Renal cortical epithelial cell (primary cell): Measurements from ENCODE around the gene NFATC4. TPM values are rescaled to one million over a fixed set of nuclear protein-coding genes. Genes with fewer than 3 reads are reported as not detected.
"Not testable (repeated sequence)": the region's sequence is repeated elsewhere in the genome, so short reads cannot be mapped to it uniquely, and the experiment has no call there.

Experiments
- DNase-seq: peaks from one replicate; pipeline ENCODE4 v3.0.0-alpha.2; 2011; ENCODE audit warnings: low read depth
- total RNA-seq: library from RNA; depleted of rRNA; stranded (reverse); fragments of >200 nt; gene quantifications from 2 replicates; pipeline ENCODE4 v1.2.3, GENCODE V29; 2014

Gene NFATC4
- total RNA-seq, 1 donor from 2014 or later = 6.7 TPM

GRCh38 chr14:24387579-24387978 lies 19.6 kb downstream of the NFATC4 start:
- DNase-seq = not testable (repeated sequence)

GRCh38 chr14:24388474-24389179 lies 20.6 kb downstream of the NFATC4 start:
- DNase-seq = no peak

GRCh38 chr14:24389226-24389848 lies 21.4 kb downstream of the NFATC4 start:
- DNase-seq = no peak

- DNase-seq = peak; percentile 63
Measured at GRCh38 chr14:24390701-24391468, 22.9 kb downstream of the NFATC4 start.

GRCh38 chr14:24392325-24393091 lies 24.5 kb downstream of the NFATC4 start:
- peak; percentile 49 for DNase-seq

GRCh38 chr14:24394275-24394674 lies 26.3 kb downstream of the NFATC4 start:
- no peak for DNase-seq

- DNase-seq = no peak
Measured at GRCh38 chr14:24395609-24396582, 27.9 kb downstream of the NFATC4 start.

- DNase-seq = no peak
Measured at GRCh38 chr14:24397639-24398292, 29.8 kb downstream of the NFATC4 start.

- DNase-seq = no peak
Measured at GRCh38 chr14:24398293-24398652, 30.3 kb downstream of the NFATC4 start.

- DNase-seq = no peak
Measured at GRCh38 chr14:24398653-24399446, 30.9 kb downstream of the NFATC4 start, which contains the start of gene NYNRIN. Gene NYNRIN, plus strand, starts transcription at chr14:24399003. Its CDS starts 244 bp downstream, at chr14:24399247.

GRCh38 chr14:24399447-24399822 lies 31.5 kb downstream of the NFATC4 start:
- DNase-seq = no peak

- DNase-seq = no peak
Measured at GRCh38 chr14:24399999-24400718, 32.2 kb downstream of the NFATC4 start.

GRCh38 chr14:24401810-24402702 lies 34.1 kb downstream of the NFATC4 start:
- DNase-seq = no peak

- DNase-seq = no peak
Measured at GRCh38 chr14:24403294-24403998, 35.5 kb downstream of the NFATC4 start.

GRCh38 chr14:24404814-24405213 lies 36.8 kb downstream of the NFATC4 start:
- DNase-seq = no peak

- DNase-seq = no peak
Measured at GRCh38 chr14:24406416-24406815, 38.4 kb downstream of the NFATC4 start.
